A673 (cell line): ENCODE data around the gene SPEM3. TPM values are rescaled to one million over a fixed set of nuclear protein-coding genes. Genes with fewer than 3 reads are reported as not detected.

Experiments
- BruUV-seq: library from RNA; stranded (reverse); fragments of 400-500 nt; replicated peaks from 2 replicates; lab custom pipeline; 2021; lab: Mats Ljungman, UMichigan
- CTCF ChIA-PET: fragments of 300-600 bp; sonication (Branson Sonifier 250); formaldehyde crosslinking; loops from one replicate; lab custom pipeline; 2022; ENCODE audit warnings: antibody characterized with exemption; lab: Charles Lee
- POLR2A ChIA-PET: fragments of 300-600 bp; sonication (Branson Sonifier 250); formaldehyde crosslinking; loops from one replicate; lab custom pipeline; 2022; ENCODE audit warnings: antibody characterized with exemption; ENCODE audit not compliant: low non-redundant PET; lab: Charles Lee
- DNase-seq: peaks from one replicate; pipeline ENCODE4 v3.0.0-alpha.2; 2015; ENCODE audit warnings: low spot score
- H3K27ac ChIP-seq: fragments of 200-600 bp; sonication (generic); 2 replicates; pipeline ENCODE4 v1.5.1; 2016; ENCODE audit warnings: mixed run types, low read depth, mild to moderate bottlenecking, mixed read lengths, antibody characterized with exemption, low read length; ENCODE audit not compliant: poor library complexity, severe bottlenecking
- H3K27me3 ChIP-seq: fragments of 200-600 bp; sonication (generic); replicated peaks from 2 replicates; pipeline ENCODE4 v1.6.1; 2017; ENCODE audit warnings: mixed run types, low read depth, mild to moderate bottlenecking, mixed read lengths, antibody characterized with exemption, low read length; ENCODE audit not compliant: insufficient read depth, poor library complexity
- H3K36me3 ChIP-seq: fragments of 200-600 bp; sonication (generic); 2 replicates; pipeline ENCODE4 v1.6.1; 2016; ENCODE audit warnings: mixed run types, mild to moderate bottlenecking, mixed read lengths, antibody characterized with exemption, low read length; ENCODE audit not compliant: insufficient read depth, poor library complexity, severe bottlenecking
- H3K4me1 ChIP-seq: fragments of 200-600 bp; sonication (generic); 2 replicates; pipeline ENCODE4 v1.6.1; 2017; ENCODE audit warnings: mixed run types, mild to moderate bottlenecking, mixed read lengths, antibody characterized with exemption, low read length; ENCODE audit not compliant: insufficient read depth, poor library complexity, severe bottlenecking
- H3K4me3 ChIP-seq: fragments of 200-600 bp; sonication (generic); 2 replicates; pipeline ENCODE4 v1.5.1; 2016; ENCODE audit warnings: low read depth, mixed run types, mild to moderate bottlenecking, mixed read lengths, low read length; ENCODE audit not compliant: poor library complexity, severe bottlenecking
- H3K9me3 ChIP-seq: fragments of 200-600 bp; sonication (generic); 2 replicates; pipeline ENCODE4 v1.6.1; 2016; ENCODE audit warnings: mixed run types, low read depth, mild to moderate bottlenecking, mixed read lengths, antibody characterized with exemption, low read length; ENCODE audit not compliant: poor library complexity, severe bottlenecking
- CTCF ChIP-seq: fragments of 300-800, 200-600 bp; sonication (generic); conservative IDR thresholded peaks from 2 replicates; pipeline ENCODE4 v1.5.1; 2017; ENCODE audit warnings: low read depth, mild to moderate bottlenecking, antibody characterized with exemption, low read length, moderate library complexity, mixed read lengths
- EZH2 ChIP-seq: fragments of 200-600 bp; sonication (generic); IDR thresholded peaks from 2 replicates; pipeline ENCODE4 v1.6.1; 2017; ENCODE audit warnings: borderline replicate concordance, low read depth, mild to moderate bottlenecking, mixed read lengths, antibody characterized with exemption, low read length; ENCODE audit not compliant: poor library complexity, severe bottlenecking
- intact Hi-C: fragments of 100-400 bp; cut with micrococcal nuclease; formaldehyde crosslinking; loops from one replicate; pipeline ENCODE4 v1.10.0; 2022; ENCODE audit not compliant: unreplicated experiment
- total RNA-seq: library from RNA; stranded (reverse); gene quantifications from 2 replicates; pipeline ENCODE4 v1.2.3, GENCODE V29; 2021

Gene SPEM3
- total RNA-seq, 1 experiment from 2014 or later = not detected

GRCh38 chr17:7393613-7394451 lies 34.8 kb upstream of the SPEM3 start:
- TF ChIP-seq EZH2 (no peak), CTCF (no peak; the same call in 1 of the 2 replicates)
- Histone ChIP-seq H3K4me3 (peak overlapping the region; percentile 94), H3K4me1 (peaks cover 13% of the 10 kb centered on the region), H3K27ac (peak overlapping the region; percentile 80), H3K9me3 (no peaks in the 10 kb centered on the region), H3K36me3 (no peaks in the 10 kb centered on the region), H3K27me3 (no peaks in the 10 kb centered on the region)
- intact Hi-C loops = no loop called here
- peak; percentile 38 for DNase-seq
- ChIA-PET POLR2A (interaction anchor here (0.9 kb wide), 1 partner anchor 10 kb away, joined by 3 read pairs; no protein-coding TSS in a partner anchor), CTCF (interaction anchor here (0.6 to 1.3 kb wide), 3 partner anchors 10 to 61 kb away, joined by 3 to 6 read pairs (median 6); partner anchors contain the start of gene TMEM256)
- BruUV-seq = no TSS peak

- Histone ChIP-seq H3K27ac (peak within 1 kb of the TSS; percentile 80), H3K4me3 (peak within 1 kb of the TSS; percentile 94), H3K9me3 (no peaks in the 10 kb centered on the region), H3K27me3 (no peaks in the 10 kb centered on the region), H3K4me1 (peaks cover 13% of the 10 kb centered on the region), H3K36me3 (no peaks in the 10 kb centered on the region)
- intact Hi-C loops = no loop called here
- peak; percentile 87 for DNase-seq
- no peak for TF ChIP-seq EZH2
- TF ChIP-seq CTCF = peak; percentile 50
- ChIA-PET CTCF (interaction anchor here (0.6 to 1.3 kb wide), 3 partner anchors 9 to 60 kb away, joined by 3 to 6 read pairs (median 6); partner anchors contain the start of gene TMEM256), POLR2A (interaction anchor here (0.9 kb wide), 1 partner anchor 10 kb away, joined by 3 read pairs; no protein-coding TSS in a partner anchor)
- no TSS peak for BruUV-seq
These were observed 34.0 kb upstream of the SPEM3 start, which contains the start of gene PLSCR3 for GRCh38 chr17:7394452-7395191. TSS of gene PLSCR3 (minus strand) at chr17:7394525. CDS start at chr17:7394110, 415 bp downstream.

- Histone ChIP-seq H3K27ac (no peak overlapping the region), H3K27me3 (no peaks in the 10 kb centered on the region), H3K9me3 (no peaks in the 10 kb centered on the region), H3K4me1 (peaks cover 13% of the 10 kb centered on the region), H3K4me3 (no peak overlapping the region), H3K36me3 (no peaks in the 10 kb centered on the region)
- no TSS peak for BruUV-seq
- CTCF ChIA-PET = no interaction called here
- intact Hi-C loops = no loop called here
- POLR2A ChIA-PET = interaction anchor here (0.6 kb wide), 1 partner anchor 61 kb away, joined by 4 read pairs; no protein-coding TSS in a partner anchor
- no peak for DNase-seq
- no peak for TF ChIP-seq CTCF
- TF ChIP-seq EZH2 = no peak
These were observed 32.5 kb upstream of the SPEM3 start for GRCh38 chr17:7396147-7396546.
